ENCODE results near the gene DOCK7.
A peak's percentile ranks its signal among the peaks of the same experiment; 100 is the strongest.

Gene DOCK7

DNA sequence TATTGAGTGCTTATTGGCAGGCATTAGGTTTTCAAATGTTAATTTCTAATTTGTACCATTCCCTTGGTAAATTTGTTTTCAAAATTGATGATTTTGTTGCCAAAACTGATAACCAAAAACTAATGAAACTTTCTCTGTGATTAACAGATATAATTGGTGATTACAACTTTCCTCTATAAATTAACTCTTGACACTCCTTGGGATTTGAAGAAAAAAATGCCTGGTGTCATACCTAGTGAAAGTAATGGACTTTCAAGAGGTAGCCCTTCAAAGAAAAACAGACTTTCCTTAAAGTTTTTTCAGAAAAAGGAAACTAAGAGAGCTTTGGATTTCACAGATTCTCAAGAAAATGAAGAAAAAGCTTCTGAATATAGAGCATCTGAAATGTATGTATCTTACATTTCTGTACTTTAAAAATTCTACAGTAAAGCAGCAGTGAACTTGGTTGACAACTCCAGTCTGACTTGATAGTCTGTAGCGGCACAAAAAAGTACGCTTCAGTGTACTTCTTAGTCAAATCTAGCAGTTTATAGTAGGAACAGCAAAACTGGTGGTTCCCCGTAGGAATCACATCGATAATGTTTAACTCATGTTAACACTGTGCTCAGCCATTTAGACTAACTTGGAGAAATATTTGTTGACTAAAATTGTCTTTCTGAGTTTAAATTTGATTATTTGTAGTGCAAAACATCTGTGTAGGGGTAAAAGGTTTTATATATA is 248.4 kb downstream of the DOCK7 start:
- in situ Hi-C loops (cut with HindIII; ENCODE audit: low pct_ligation_motif_present, low sequenced_read_pairs): no loop called here
- Histone ChIP-seq H3K4me3 (ENCODE audit: low read depth, low read length) (no peak overlapping the region), H3K27me3 (replicated peaks) (no peaks in the 10 kb centered on the region), H3K27ac (no peak overlapping the region), H3K36me3 (replicated peaks) (peaks cover 3% of the 10 kb centered on the region)
- TF ChIP-seq, protein P1, sequence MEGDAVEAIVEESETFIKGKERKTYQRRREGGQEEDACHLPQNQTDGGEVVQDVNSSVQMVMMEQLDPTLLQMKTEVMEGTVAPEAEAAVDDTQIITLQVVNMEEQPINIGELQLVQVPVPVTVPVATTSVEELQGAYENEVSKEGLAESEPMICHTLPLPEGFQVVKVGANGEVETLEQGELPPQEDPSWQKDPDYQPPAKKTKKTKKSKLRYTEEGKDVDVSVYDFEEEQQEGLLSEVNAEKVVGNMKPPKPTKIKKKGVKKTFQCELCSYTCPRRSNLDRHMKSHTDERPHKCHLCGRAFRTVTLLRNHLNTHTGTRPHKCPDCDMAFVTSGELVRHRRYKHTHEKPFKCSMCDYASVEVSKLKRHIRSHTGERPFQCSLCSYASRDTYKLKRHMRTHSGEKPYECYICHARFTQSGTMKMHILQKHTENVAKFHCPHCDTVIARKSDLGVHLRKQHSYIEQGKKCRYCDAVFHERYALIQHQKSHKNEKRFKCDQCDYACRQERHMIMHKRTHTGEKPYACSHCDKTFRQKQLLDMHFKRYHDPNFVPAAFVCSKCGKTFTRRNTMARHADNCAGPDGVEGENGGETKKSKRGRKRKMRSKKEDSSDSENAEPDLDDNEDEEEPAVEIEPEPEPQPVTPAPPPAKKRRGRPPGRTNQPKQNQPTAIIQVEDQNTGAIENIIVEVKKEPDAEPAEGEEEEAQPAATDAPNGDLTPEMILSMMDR (IDR thresholded peaks at IDR 0.05; ENCODE audit: low read depth, low read length, missing control alignments): no peak
- DNase-seq: no peak

DNA sequence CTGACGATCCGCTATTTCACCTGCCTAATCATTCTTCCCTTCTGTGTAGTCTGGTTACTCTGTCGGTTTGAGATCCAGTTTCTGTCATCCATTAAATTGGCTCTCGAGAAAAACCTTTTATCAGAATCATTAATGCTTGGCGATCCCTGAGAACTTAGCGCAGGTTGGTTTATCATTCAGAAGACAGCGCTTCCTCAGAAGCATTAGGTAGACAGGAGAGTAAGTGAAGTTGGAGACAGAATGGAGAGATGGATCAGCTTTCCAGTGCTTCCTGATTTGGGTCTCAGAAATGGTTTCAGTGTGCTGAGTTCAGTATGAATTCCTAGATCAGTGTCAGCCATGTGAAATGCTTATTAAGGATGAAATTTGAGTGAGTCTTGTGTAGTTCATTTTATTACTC is 250.0 kb downstream of the DOCK7 start:
- Histone ChIP-seq H3K36me3 (replicated peaks) (peaks cover 3% of the 10 kb centered on the region), H3K27me3 (replicated peaks) (no peaks in the 10 kb centered on the region), H3K4me3 (ENCODE audit: low read depth, low read length) (peak overlapping the region; percentile 90), H3K27ac (no peak overlapping the region)
- TF ChIP-seq, protein P1 (IDR thresholded peaks at IDR 0.05; ENCODE audit: low read depth, low read length, missing control alignments): no peak
- in situ Hi-C loops (cut with HindIII; ENCODE audit: low pct_ligation_motif_present, low sequenced_read_pairs): no loop called here
- no peak for DNase-seq

DNA sequence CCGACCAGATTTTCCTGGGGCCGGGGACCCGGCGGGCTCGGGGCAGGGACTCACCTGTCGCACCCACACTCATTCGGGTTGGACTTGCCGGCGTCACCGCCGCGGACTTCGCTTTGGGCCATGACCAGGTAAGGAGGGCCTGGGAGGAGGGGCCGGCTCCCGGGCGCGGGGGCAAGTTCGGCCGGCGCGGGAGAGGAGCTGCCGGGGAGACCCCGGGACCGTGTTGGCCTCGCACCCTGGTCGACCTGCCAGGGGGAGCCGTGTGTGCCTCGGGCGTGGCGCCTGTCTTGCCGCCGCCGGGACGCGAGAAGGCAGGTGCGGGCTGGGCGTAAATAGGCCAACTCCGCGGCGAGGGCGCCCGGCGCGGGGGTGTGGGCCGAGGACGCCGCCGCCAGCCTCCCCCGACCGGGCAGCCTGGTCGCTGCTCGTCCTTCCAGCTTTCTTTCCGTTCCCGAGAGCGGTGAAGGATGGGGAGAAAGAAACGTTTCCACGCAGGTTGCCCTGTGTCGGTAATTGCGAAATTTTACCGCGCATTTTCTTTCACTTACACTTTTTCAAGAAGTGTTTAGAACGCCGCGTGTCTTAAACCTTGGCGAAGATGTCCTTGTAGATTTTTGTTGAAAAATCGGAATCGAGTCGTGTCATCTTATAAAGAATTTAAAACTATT is 250.8 kb downstream of the DOCK7 start:
- TF ChIP-seq, protein P1 (IDR thresholded peaks at IDR 0.05; ENCODE audit: low read depth, low read length, missing control alignments): no peak
- Histone ChIP-seq H3K27ac (peak overlapping the region; percentile 99), H3K36me3 (replicated peaks) (peaks cover 3% of the 10 kb centered on the region), H3K4me3 (ENCODE audit: low read depth, low read length) (peak overlapping the region; percentile 90), H3K27me3 (replicated peaks) (no peaks in the 10 kb centered on the region)
- no peak for DNase-seq
- in situ Hi-C loops (cut with HindIII; ENCODE audit: low pct_ligation_motif_present, low sequenced_read_pairs): no loop called here

DNA sequence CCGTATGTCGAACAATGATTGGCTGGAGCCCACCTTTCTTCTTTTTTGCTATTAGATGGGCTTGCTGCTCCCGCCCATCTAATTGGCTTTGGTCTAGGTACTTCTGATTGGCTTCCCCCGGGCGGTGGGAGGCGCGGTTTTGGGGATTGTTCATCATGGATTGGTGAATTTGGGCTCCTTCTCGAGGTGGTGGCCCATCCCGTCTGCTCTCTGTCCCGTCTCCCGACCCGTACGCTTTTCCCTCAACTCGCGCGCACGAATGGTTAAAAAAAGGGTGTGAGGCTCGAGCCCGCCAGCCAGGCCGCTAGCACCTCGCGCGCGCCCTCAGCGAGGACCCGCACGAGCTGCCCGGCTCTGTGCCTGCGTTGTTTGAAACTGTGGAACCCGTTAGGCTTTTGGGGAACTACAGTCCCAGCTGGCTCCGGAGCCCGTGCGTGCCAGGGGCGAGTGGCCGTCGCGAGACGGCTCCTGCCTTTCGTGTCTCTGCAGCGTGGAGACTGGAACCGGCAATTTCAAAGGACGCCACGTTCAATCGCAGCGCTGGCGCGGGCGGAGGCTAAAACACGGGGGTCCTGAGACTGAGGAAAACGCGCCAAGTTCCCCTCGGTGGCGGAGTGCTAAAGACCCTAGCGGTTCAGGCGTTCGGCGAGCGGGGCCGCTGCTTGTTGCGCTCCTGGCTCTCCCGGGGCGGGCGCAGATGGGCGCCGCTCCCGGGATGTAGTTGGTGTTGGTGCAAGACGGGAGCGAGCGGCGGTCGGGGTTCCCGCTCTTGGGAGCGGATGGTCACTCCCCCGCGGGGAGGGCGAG is 251.5 kb downstream of the DOCK7 start, which contains the start of gene USP1:
TSS of gene USP1 (plus strand) at position 584 of the 807 bp plus-strand sequence. CDS start 2,819 bp downstream, outside the sequence.
- Histone ChIP-seq H3K27me3 (replicated peaks) (no peaks in the 10 kb centered on the region), H3K36me3 (replicated peaks) (peaks cover under 1% of the 10 kb centered on the region), H3K4me3 (ENCODE audit: low read depth, low read length) (peak within 1 kb of the TSS; percentile 90), H3K27ac (peak within 1 kb of the TSS; percentile 99)
- DNase-seq: peak; percentile 100
- TF ChIP-seq, protein P1 (IDR thresholded peaks at IDR 0.05; ENCODE audit: low read depth, low read length, missing control alignments): peak; percentile 1
- in situ Hi-C loops (cut with HindIII; ENCODE audit: low pct_ligation_motif_present, low sequenced_read_pairs): no loop called here

DNA sequence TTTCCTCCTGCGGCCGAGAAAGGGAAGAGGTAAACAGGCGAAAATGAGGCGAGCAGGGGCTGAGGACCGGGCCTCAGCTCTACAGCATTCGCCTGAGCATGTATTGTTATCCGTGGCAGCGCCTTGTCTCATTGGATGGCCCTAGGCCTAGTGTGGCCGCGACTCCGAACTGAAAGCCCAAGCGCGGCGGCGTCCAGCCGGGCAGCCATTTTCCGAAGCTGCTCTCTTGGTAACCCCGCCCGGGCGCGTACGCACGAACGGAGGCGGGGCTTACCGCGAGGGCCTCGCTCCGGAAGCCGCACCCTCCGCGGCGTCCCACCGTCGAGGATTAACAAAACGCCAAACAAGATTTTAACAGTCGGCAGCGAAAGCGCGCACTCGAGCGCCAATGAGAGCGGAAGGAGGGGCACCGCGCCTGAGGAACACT is 252.1 kb downstream of the DOCK7 start:
- DNase-seq: no peak
- TF ChIP-seq, protein P1 (IDR thresholded peaks at IDR 0.05; ENCODE audit: low read depth, low read length, missing control alignments): no peak
- Histone ChIP-seq H3K4me3 (ENCODE audit: low read depth, low read length) (peak overlapping the region; percentile 90), H3K36me3 (replicated peaks) (no peaks in the 10 kb centered on the region), H3K27me3 (replicated peaks) (no peaks in the 10 kb centered on the region), H3K27ac (peak overlapping the region; percentile 99)
- in situ Hi-C loops (cut with HindIII; ENCODE audit: low pct_ligation_motif_present, low sequenced_read_pairs): no loop called here
